Esophagus (tissue), 2 donors: ENCODE data around the gene TNFRSF21. TPM values are rescaled to one million over a fixed set of nuclear protein-coding genes. Genes with fewer than 3 reads are reported as not detected.
"Not testable (repeated sequence)": the region's sequence is repeated elsewhere in the genome, so short reads cannot be mapped to it uniquely, and the experiment has no call there.

Experiments
- H3K27ac ChIP-seq, 2 donors: one replicate each; pipeline ENCODE4 v1.5.1; 2013; ENCODE audit warnings: low read depth in 2 of 2, mild to moderate bottlenecking in 2 of 2, inconsistent platforms in 1 of 2, low read length in 1 of 2, moderate library complexity in 1 of 2
- H3K27me3 ChIP-seq, 2 donors: one replicate each; pipeline ENCODE4 v1.6.1; 2013; ENCODE audit warnings: low read length in 2 of 2, control low read depth in 1 of 2, mild to moderate bottlenecking in 1 of 2; ENCODE audit not compliant: insufficient read depth in 2 of 2, control insufficient read depth in 1 of 2
- H3K36me3 ChIP-seq, 2 donors: one replicate each; pipeline ENCODE4 v1.6.1; 2013; ENCODE audit warnings: low read length in 1 of 2; ENCODE audit not compliant: control insufficient read depth in 2 of 2, insufficient read depth in 2 of 2
- H3K4me1 ChIP-seq, 2 donors: one replicate each; pipeline ENCODE4 v1.6.1; 2013; ENCODE audit warnings: low read length in 1 of 2; ENCODE audit not compliant: control insufficient read depth in 2 of 2, insufficient read depth in 2 of 2
- H3K4me3 ChIP-seq, 2 donors: one replicate each; pipeline ENCODE4 v1.5.1; 2013; ENCODE audit warnings: low read length in 2 of 2, mild to moderate bottlenecking in 2 of 2, low read depth in 1 of 2, moderate library complexity in 1 of 2
- H3K9me3 ChIP-seq, 2 donors: one replicate each; pipeline ENCODE4 v1.6.1; 2013; ENCODE audit warnings: mild to moderate bottlenecking in 2 of 2, low read depth in 1 of 2, low read length in 1 of 2, moderate library complexity in 1 of 2; ENCODE audit not compliant: control insufficient read depth in 2 of 2, insufficient read depth in 1 of 2
- WGBS, 2 donors: extraction: QIAGEN DNeasy Blood & Tissue Kit; methylation state at CpG; one replicate each; pipeline ENCODE4 v1.1.7; 2013; 5-methylcytosine and 5-hydroxymethylcytosine counted together
- polyA plus RNA-seq, 2 donors: library from polyadenylated mRNA; stranded (reverse); fragments of 200-250 nt; gene quantifications; one replicate each; pipeline ENCODE4 v1.2.3, GENCODE V29; 2013
- donor health status: healthy with polysubstance abuse.
- donor health status: Bipolar disorder and iron deficiency.

Gene TNFRSF21
- polyA plus RNA-seq, 2 donors = 21.2 to 24.3 TPM

DNA sequence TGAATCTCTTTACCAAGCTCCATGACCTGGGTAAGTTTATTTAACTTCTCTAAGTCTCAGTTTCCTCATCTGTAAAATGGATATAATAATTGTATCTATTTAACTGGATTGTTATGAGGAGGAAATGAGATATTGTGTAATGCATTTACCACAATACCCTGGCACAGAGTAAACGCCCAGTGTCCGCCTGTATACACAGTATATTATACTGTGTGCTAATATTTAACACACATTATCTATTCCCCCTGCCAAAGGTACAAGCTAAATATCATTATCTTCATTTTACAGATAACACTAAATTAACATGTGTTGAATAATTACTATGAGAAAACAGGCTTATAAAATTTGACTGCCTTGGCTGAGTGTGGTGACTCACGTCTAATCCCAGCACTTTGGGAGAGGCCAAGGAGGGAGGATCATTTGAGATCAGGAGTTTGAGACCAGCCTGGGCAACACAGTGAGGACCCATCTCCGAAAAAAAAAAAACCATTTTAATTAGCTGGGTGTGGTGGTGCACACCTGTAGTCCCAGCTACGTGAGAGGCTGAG is 38.7 kb upstream of the TNFRSF21 start:
- Histone ChIP-seq H3K4me1 (no peaks in the 10 kb centered on the region), H3K36me3 (no peaks in the 10 kb centered on the region), H3K9me3 (peaks cover 0 to 2% of the 10 kb centered on the region in 2 donors), H3K27ac (no peak overlapping the region), H3K4me3 (no peak overlapping the region), H3K27me3 (no peaks in the 10 kb centered on the region)
- WGBS, 2 donors = 78 to 85% methylated on average over 5 of the region's 5 CpGs

DNA sequence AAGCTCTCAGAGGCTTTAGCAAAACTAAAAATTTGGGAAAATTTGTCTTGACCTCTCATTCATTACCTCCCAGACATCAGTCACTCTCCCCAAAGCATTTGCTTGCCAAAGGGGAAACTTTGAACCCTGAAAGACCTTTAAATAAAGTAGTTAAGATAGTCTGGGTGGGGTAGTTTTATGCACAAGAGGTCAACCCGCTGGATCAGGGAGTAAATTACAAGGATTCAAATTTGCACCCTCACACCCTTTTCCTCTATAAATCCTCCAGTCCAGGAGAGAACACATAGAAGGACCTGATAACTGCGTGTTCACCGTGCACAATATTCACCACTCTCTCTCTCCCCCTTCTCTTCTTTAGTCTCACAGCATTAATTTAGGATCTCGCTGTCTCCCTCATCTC is 36.1 kb upstream of the TNFRSF21 start:
- H3K27me3 ChIP-seq = no peaks in the 10 kb centered on the region

DNA sequence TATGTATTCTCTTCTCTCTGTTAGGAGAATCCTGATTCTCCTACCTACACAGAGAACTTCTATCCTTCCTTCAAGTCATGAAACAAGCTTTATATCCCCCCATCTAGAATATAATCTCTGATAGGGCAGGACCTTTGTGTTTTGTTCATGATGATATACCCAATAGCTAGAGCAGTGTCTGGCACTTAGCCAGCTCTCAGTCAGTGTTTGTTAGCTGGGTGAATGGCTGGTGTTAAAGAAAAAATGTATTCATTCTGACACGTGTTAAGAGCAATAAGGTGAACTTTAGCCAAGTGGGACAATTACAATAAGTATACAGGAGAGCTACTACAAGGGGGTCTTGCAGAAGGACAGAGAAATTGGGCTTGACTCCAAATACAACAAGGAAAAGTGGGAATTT is 34.3 kb upstream of the TNFRSF21 start:
- no peaks in the 10 kb centered on the region for H3K36me3 ChIP-seq
- no peaks in the 10 kb centered on the region for H3K4me1 ChIP-seq
- no peak overlapping the region for H3K27ac ChIP-seq
- 14 to 23% methylated on average over 1 of the region's 1 CpG for WGBS, 2 donors
- peaks cover 0 to 2% of the 10 kb centered on the region in 2 donors for H3K9me3 ChIP-seq
- H3K4me3 ChIP-seq = no peak overlapping the region
- no peaks in the 10 kb centered on the region for H3K27me3 ChIP-seq

More for the DNA sequence above, 36.1 kb upstream of the TNFRSF21 start:
- Histone ChIP-seq H3K4me1 (no peaks in the 10 kb centered on the region), H3K27ac (no peak overlapping the region), H3K4me3 (no peak overlapping the region), H3K9me3 (peaks cover 0 to 2% of the 10 kb centered on the region in 2 donors), H3K36me3 (no peaks in the 10 kb centered on the region)
- WGBS, 2 donors = 84 to 89% methylated on average over 4 of the region's 4 CpGs

DNA sequence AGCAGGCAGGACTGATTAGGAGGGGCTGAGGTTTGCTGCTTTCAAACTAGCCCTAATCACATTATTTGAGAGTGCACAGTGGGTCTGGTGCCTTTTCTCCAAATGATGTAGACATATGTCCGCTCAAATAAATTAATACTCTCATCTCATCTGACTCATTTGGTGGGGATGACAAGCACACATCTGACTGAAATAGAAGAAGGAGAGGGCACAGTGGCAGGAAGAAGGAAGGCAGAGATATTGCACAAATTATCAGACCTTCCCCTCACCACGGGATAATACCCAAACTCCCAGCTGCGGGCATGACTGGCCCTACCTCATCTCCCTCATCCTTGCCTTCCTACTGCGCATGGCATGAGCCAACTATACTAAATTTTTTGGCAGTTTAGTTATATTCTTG is 33.9 kb upstream of the TNFRSF21 start:
- 79 to 80% methylated on average over 4 of the region's 4 CpGs for WGBS, 2 donors

DNA sequence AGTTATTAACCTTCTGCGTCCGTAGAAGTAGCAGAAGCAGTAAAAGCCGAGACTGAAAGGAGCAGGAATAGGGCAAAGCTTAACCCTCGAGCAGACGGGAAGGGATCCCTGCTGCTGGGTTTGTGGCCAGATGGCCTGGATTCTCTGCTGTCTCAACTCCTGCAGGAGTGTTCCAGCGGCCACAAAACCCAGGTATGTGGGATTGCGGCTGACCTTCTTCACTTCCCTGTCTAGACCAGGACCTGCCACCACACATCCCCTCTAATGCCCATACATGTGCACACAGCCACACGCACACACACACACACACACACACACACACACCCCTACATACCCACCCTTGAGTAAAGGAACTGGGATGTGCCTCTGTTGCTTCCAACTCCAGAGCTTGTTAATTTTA is 33.1 kb upstream of the TNFRSF21 start:
- Histone ChIP-seq H3K27me3 (no peaks in the 10 kb centered on the region), H3K9me3 (no peaks in the 10 kb centered on the region), H3K27ac (no peak overlapping the region), H3K36me3 (no peaks in the 10 kb centered on the region), H3K4me3 (no peak overlapping the region), H3K4me1 (no peaks in the 10 kb centered on the region)
- WGBS, 2 donors = 83 to 84% methylated on average over 8 of the region's 8 CpGs

More for the DNA sequence above, 33.9 kb upstream of the TNFRSF21 start:
- Histone ChIP-seq H3K27me3 (no peaks in the 10 kb centered on the region), H3K4me3 (no peak overlapping the region), H3K36me3 (no peaks in the 10 kb centered on the region), H3K4me1 (no peaks in the 10 kb centered on the region), H3K27ac (no peak overlapping the region), H3K9me3 (peaks cover 0 to under 1% of the 10 kb centered on the region in 2 donors)

DNA sequence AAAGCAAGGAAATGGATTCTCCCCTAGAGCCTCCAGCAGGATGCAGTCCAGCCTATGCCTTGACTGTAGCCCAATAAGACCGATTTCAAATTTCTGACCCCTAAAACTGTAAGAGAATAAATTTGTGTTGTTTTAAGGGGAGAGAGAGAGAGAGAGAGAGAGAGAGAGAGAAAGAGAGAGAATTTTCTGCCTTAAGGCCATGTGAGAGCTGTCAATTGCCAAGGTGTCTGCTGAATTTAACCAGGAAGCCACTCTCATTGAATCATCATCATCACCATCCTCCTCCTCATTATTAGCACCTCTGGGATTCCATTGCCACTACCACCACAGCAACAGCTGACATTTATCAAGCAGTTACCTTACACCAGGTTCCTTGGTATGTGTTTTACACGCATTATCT is 27.8 kb upstream of the TNFRSF21 start:
- no peaks in the 10 kb centered on the region for H3K36me3 ChIP-seq
- WGBS, 2 donors = 87 to 92% methylated on average over 2 of the region's 2 CpGs
- no peak overlapping the region for H3K4me3 ChIP-seq
- H3K27me3 ChIP-seq = no peaks in the 10 kb centered on the region
- H3K27ac ChIP-seq = no peak overlapping the region
- H3K4me1 ChIP-seq = no peaks in the 10 kb centered on the region
- H3K9me3 ChIP-seq = no peaks in the 10 kb centered on the region

DNA sequence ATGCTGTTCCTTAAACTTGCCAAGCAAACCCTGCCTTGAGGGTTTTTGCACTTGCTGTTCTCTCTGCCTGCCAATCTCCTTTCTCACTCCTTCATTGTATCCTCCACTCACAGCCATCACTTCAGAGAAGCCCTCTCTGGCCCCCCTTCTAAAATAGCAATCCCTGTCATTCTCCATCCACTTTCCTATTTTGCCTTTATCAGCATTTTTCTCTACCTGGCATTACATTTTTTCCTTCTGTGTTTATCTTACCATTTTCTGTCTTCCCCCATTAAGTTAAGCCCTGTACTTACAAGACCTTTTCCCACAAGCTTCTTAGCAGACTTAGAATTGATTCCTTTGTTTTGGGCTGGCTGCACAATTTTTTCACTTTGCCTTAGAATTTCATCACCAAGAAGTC is 26.6 kb upstream of the TNFRSF21 start:
- no peaks in the 10 kb centered on the region for H3K4me1 ChIP-seq
- H3K27me3 ChIP-seq = no peaks in the 10 kb centered on the region
- H3K27ac ChIP-seq = no peak overlapping the region
- H3K36me3 ChIP-seq = no peaks in the 10 kb centered on the region
- no peak overlapping the region for H3K4me3 ChIP-seq
- no peaks in the 10 kb centered on the region for H3K9me3 ChIP-seq

DNA sequence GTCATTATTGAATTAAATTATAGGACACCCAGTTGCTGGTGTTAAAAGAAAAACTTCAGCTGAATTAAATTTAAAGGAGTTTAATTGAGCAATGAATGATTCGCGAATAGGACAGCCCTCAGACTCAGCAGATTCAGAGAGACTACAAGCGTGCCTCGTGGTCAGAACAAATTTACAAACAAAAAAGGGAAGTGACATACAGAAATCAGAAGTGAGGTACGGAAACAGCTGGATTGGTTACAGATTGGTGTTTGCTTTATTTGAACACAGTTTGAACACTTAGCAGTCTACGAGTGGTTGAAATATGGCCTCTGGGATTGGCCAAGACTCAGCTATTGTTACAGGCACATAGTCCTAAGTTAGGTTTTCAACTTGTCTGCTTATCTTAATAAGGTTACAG is 25.8 kb upstream of the TNFRSF21 start:
- no peaks in the 10 kb centered on the region for H3K27me3 ChIP-seq
- H3K27ac ChIP-seq = no peak overlapping the region
- H3K4me1 ChIP-seq = no peaks in the 10 kb centered on the region
- 61 to 68% methylated on average over 6 of the region's 6 CpGs for WGBS, 2 donors
- H3K36me3 ChIP-seq = no peaks in the 10 kb centered on the region
- no peaks in the 10 kb centered on the region for H3K9me3 ChIP-seq
- H3K4me3 ChIP-seq = no peak overlapping the region

DNA sequence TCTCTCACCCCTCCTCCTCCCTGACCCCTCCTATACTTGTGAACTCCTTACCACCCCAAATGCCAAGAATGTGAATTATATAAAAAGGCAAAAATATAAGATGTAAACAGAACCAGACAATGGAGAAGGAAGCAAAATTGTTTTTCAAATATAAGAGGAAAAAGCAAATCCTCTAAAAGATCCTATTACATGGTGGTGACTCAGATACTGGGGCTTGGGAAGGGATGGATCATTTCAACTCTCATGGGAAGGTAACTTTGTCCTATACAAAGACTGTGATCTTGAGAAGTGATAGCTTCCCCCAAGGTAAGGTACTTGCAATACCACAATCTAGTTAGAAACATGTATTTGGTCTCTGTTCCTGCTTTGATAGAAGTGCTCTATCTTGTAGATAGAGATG is 24.6 kb upstream of the TNFRSF21 start:
- Histone ChIP-seq H3K27ac (no peak overlapping the region), H3K27me3 (no peaks in the 10 kb centered on the region), H3K36me3 (no peaks in the 10 kb centered on the region), H3K9me3 (no peaks in the 10 kb centered on the region), H3K4me3 (no peak overlapping the region), H3K4me1 (no peaks in the 10 kb centered on the region)

DNA sequence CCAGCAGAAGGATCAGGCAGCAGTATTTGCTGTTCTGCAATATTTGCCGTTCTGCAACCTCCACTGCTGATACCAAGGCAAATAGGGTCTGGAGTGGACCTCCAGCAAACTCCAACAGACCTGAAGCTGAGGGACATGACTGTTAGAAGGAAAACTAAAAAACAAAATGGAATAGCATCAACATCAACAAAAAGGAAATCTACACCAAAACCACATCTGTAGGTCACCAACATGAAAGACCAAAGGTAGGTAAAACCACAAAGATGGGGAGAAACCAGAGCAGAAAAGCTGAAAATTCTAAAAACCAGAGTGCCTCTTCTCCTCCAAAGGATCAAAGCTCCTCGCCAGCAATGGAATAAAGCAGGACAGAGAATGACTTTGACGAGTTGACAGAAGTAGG is 18.9 kb upstream of the TNFRSF21 start:
- not testable (repeated sequence) for H3K27ac ChIP-seq, H3K4me1 ChIP-seq, H3K27me3 ChIP-seq, H3K4me3 ChIP-seq, H3K36me3 ChIP-seq, H3K9me3 ChIP-seq
- WGBS, 2 donors = 79 to 85% methylated on average over 3 of the region's 3 CpGs
